Activated CD4-positive, alpha-beta T cell treated with anti-CD3 and anti-CD28 coated beads, Interleukin-2, amount 50 U/mL, for 4 hours (primary cell): ENCODE data around the gene EYS.

ENCODE experiments used
- DNase-seq, 2 experiments: peaks; one replicate each; pipeline ENCODE4 v3.0.0-alpha.2; 2020

Gene EYS

DNA sequence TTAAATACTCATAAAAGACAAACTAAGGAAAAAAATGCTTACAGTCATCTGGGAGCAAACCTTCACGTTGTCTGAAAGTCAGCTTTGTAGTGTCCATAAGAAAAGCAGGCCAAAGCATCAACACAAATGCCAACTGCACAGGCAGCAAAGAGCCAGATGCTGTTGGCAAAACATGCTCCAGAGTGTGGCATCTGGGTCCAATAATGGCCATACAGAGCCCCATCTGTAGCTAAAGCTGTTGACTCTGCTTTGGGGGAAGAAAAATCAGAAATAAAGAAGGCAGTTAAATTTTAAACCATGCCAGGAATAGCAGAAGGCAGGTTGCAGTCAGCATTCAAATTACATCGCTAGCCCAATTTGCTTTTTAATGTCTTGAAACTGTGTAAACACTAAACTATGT, 776.3 kb downstream of the EYS start:
- no peak for DNase-seq

DNA sequence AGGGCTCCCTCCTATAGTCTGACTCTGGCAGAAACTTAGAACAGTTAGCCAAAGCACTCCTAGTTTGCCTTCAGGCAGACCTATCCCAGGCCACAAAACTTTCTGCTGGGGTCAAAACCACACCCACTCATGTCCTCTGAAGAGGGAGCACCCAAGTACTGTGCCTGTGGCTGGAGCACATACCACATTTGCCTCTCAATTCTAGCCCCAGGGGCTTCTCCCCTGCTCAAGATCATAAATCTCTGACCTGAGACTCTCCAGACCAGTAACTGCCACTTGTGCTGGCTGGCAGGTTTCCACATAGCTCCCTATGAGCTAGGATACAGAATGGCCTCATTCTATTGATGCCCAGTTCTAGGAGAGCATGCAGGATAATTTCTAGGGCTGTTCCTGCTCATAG, 781.0 kb downstream of the EYS start:
- DNase-seq, result no peak

DNA sequence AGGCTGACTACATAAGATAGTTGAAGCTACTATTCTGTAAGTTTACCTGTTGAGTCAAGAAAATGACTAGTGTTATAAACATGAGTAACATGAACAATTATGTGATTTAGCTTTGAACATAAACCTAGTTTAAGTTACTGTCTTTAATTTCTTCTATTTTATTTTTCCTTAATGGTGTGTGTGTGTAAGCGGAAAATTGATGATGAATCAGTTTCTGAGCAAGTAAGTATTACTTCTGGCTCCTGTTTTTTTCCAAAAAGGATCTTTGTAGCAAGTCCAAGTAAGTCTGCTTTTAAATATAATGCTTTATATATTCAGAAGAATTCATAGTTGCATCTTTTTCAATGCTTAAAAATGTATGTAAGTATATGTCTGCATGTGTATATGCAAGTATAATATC, 786.8 kb downstream of the EYS start:
- no peak for DNase-seq

DNA sequence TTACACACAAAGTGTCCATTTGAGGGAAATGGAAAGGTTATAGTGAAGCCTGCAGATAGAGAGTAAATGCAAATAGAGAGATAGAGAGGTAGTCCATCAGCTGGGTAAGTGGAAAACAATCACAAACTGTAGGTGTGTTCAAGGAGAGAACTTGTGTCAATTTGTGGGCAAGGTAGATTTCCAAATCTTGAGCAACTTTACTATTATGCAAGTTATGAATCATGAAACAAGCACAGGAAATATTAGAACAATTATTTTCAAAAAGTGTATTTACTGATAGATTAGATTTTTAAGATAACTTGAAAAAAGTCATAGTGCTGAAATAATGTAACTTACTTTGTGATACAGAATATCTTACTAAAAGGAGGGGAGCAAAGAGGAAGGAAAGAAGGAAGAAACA, 792.9 kb downstream of the EYS start:
- DNase-seq, result no peak

DNA sequence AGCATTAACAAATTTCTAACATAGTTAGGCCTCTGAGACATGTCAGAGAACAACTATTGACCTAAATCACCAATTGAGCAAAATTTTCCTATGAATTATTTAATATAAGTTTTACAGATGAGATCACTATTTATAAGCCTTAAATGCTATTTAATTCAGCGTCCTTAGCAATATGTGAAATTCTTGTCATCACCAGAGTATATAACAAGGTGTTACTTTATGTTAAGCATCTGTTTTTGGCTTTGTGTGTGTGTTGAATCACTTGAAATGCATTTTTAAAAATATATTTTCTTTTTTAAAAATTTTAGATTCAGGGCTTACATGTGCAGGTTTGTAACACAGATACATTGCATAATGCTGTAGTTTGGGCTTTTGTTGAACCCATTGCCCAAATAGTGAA, 794.1 kb downstream of the EYS start:
- DNase-seq, result no peak

DNA sequence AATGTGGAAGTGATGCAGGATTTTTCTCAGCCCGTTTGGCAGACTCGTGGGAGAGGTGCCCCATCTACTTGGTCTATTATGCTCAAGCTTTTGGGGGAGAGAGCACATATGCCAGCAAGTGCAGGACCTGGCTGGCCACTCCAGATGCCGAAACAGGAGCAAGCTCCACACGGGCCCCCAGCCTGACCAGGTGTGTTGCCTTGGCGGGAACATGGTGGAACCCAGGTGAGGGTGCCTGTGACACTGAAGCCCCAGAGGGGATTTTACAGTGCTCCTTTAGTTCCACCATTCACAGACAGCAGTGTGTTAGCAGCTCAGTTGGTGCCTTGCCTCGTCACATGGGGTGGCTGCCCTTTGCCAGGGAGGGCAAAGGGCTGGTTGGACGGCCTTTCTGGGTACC, 798.9 kb downstream of the EYS start:
- DNase-seq, result no peak

DNA sequence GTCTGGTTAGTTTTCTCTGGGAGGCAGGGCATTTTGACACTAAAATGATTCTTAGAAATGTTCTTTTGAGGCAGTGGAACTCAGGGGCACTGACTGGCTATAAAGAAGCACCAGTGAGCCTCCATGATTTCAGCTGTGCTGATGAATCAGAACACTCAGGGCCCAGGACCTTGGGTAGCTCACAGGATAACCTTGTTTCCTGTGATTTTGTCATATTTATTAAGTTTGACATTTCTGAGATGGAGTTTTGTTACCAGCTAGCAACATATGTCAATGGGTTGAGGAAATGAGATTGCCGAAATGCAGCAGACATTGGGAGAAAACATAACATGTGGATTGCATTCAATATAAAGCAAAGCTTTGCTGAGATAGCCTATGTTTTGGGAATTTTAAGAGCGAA, 802.4 kb downstream of the EYS start:
- DNase-seq, result no peak

DNA sequence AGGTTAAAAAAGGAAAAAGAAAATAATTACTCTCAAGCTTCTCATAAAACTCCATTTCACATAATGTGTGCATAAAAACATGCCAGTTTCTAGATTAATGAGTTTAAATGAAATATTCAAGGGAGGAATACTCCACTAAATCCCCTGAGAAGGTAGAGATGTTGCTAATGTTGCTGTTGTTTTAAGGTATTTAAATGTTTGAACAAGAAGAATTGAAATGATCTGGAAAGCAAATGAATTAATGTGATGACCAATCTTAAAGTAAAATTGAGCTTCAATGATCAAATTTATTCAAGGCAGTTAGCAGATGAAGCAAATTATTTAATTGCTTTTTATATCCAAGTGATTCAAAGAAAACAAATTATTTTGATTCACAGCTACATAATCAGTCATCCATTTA, 804.4 kb downstream of the EYS start:
- no peak for DNase-seq

DNA sequence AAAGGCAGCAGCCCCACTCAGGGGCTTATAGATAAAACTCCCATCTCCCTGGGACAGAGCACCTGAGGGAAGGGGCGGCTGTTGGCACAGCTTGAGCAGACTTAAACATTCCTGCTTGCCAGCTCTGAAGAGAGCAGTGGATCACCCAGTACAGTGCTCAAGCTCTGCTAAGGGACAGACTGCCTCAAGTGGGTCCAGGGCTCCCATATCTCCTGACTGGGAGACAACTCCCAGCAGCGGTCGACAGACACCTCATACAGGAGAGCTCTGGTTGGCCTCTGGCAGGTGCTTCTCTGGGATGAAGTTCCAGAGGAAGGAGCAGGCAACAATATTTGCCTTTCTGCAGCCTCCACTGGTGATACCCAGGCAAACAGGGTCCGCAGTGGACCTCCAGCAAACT, 810.1 kb downstream of the EYS start:
- DNase-seq, result no peak

DNA sequence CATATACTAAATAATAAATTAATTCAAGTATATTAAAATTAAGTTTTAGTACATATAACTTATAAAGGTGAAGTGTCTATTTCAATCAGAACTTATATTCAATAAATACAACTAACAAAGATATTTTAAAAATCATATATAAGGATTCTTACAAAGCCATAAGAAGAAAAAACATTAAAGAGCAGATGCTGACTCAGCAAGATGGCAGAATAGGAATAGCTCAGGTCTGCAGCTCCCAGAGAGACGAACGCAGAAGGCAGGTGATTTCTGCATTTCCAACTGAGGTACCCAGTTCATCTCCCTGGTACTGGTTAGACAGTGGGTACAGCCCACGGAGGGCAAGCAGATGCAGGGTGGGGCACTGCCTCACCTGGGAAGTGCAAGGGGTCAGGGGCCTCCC, 811.1 kb downstream of the EYS start:
- no peak for DNase-seq

DNA sequence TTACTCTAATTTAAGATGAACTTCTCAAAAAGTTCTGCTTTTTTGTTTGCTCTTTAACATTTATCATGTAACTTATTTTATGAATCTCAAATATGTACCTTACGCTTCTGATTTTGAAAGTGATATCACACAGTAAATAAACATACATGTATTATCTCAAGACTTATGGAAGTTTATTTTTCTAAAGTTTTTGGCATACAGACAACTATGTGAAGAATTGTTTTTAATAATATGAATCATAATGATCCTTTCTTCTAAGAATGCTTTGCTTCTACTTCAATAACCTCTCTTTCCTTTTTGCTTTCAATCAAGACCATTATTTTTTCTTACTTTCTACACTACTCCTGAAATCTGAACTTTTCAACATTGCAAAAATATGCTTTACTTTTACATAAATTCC, 816.4 kb downstream of the EYS start:
- no peak for DNase-seq

DNA sequence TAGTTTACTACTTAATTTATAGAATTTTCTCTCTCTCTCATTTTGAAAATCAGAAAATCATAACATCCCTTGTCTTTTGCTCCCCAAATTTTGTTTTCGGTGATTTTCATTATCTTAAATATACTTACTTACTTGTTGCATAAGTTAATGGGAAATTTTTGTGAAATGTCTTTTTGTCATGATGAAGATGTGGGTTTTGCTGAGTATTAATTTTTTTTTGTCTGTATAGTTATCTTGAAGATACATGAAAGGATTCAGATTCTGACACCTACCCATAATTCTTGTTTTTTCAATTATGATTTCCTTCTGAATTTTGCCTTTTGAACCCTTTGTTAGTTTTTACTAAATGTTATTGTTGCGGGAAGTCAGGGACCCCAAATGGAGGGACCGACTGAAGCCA, 817.9 kb downstream of the EYS start:
- no peak for DNase-seq

DNA sequence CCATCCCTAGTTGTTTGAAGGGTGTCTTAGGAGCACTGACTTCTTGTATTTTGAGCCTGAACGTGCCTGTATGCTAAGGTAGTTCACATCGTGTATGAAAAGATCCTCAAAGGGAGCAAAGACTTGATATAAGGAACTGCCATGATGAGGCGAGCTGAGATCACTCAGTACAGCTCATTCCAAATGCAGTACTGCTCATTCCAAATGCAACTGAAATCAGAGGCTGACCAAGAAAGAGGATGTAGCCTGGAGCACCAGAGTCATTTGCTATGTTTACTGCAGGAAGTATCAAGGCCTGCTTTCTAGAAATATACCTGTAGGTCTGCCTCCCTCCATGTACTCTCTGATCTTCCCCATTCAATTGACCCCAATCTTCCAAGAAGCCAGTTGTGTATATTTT, 832.2 kb downstream of the EYS start:
- DNase-seq, result no peak

DNA sequence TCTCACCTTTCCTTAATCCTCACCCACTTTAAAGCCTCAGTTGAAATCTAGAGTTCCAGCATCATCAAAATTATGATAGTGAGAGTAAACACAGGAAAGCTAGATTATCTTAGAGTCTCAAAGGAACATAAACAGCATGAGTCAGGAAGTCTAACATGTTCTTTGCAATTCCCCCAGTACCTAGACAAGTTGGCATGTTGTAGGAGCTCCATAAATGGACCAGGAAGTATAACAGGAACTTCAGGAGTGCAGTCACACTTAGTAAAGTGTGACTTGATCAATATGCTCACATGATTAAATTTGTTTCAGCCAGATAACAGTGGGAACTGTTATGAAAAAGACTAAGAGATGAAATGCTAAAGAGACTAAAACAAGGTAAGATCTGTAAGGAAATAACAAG, 834.4 kb downstream of the EYS start:
- no peak for DNase-seq

DNA sequence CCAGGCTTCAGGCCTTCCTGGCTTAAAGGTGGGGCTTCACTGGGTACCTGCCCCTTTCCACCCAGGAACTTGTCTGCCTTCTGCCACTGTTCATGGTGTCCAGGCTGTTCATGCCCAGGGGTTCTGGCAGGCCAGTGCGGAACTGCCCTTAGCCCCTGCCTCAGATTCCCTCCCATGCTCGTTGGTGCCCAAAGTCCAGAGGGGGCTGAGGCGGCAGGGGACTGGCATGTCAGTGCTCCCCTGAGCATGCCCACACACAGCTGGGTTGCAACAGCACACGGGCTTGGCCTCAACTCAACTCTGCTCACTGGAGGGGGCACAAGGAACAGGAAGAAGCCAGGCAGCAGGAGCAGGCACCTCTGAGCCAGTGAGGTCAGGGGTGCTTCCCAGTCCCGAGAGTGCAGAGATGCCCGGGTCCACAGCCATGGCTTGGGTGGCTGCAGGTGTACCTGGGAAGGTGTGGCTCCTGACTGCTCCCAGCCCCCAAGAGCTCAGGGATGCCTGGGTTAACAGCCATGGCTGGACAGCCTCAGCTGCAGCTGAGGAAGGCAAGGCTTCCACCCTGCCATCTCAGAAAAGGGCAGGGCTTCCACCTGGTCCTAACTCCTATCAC, 845.9 kb downstream of the EYS start:
- DNase-seq, result no peak

DNA sequence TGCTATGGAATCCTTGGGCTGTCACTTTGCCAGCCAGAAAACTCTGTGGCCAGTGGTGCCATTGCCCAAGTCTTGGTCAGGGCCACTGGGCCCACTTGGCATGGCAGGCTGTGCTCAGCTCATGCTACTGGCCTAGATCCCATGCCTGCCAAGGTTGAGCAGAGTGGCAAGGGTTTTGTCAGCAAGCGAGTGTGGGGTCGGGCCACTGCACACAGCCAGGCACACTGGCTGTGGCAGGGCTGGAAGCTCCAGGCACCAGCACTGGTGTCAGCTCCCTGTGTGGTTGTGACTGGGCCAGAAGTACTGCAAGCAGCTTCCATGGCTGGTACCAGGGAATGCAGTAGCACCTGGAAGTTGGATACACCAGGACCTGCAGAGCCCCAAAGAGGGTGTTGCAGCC, 846.8 kb downstream of the EYS start:
- no peak for DNase-seq

DNA sequence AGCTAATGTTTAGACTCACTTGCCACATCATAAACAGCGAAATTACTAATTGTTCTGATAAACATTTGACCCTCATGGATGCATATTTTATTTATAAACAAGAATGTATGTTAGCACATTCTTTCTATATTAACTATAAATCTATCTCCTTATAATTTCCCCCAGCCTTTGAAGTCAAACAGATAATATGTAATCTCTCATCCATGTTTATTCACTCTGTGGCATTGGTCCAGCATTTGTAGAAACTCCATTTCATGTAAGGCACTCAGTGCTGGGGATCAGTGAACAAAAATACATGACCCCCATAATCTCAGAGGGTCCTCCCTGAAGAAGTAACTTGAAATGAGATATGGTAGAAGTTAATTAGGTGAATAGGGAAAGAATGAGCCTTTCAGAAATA, 856.9 kb downstream of the EYS start:
- DNase-seq, result no peak

DNA sequence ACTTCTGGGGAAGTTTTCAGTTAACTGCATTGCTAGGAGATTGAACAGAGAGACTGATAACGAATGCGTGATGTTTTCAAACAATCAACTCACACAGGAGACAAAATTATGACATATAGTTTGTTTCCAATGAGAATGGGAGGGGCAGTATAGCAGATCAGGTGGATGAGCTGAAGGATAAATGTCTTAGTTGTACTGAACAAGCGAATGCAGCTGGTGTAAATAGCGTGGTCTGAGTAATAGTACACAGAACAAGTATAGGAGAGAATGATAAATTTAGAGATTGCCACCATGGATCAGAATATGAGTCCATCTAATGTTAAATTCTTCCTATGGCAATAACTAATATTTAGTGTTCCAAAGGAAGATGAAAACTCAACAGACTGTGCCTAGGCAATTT, 858.6 kb downstream of the EYS start:
- DNase-seq, result no peak

DNA sequence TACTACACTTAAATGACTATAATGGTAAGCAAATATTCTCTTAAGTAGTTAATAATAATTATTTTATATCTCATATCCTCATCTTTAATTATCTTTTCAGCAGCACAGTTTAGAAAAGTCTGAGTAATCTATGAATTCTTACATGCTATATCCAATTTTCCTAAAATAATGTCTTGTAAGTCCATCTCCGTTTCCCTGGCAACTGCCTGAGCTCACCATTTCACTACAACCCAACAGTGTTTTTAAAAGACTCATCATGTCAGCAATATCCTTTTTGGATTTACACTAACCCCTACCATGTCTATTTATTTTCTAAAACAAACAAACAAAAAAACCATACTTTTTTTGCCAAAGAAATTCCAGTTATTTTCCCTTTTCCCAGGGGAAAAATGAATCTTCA, 859.6 kb downstream of the EYS start:
- DNase-seq, result no peak

DNA sequence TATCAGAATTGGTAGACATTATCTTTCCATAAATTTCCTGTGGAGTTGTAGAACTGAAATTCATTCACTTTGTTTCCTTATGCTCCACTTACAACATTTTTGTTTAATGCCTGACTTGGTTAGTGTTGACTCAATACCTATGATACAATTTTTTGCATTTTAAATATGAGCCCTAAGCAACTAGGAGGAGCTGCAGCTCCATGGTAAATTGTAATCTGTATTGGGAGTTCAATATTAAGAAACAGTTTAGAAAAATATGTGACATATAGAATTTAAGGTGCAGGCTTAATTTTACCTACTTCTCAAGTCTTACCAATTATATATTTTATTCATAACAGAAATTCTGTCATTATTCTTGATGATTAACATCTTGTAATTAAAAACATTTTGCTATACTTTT, 868.3 kb downstream of the EYS start:
- no peak for DNase-seq

DNA sequence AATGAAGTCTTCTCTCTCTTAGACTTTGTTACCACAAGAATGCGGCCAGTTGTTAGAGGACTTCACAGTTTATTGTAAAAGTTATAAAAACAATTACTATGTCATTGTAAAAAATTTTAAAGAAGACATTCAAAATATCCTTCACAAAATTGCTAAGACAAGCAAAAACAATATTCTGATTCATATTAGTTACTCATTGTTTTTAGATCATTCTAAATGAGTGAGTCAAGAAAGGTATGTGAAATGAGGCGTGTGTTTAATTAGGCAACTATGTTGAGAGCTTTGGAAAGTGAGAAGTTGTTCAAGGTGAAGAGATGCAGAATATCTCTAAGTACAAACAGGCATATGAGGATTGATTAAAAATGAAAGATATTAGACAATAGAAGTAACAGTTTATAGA, 875.3 kb downstream of the EYS start:
- DNase-seq, result no peak

DNA sequence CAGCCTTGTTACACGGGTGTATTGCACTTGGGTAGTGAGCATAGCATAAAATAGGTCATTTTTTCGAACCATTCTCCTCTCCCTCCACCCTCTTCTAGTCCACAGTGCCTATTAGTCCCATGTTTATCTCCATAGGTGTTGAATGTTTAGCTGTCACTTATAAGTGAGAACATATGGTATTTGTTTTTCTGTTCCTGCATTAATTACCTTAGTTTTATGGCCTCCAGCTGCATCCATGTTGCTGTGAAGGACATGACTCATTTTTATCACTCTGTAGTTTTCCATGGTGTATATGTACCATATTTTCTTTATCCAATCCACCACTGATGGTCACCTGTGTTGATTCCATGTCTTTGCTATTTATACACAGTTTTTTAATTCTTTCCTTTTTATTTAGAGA, 889.5 kb downstream of the EYS start:
- DNase-seq, result no peak

DNA sequence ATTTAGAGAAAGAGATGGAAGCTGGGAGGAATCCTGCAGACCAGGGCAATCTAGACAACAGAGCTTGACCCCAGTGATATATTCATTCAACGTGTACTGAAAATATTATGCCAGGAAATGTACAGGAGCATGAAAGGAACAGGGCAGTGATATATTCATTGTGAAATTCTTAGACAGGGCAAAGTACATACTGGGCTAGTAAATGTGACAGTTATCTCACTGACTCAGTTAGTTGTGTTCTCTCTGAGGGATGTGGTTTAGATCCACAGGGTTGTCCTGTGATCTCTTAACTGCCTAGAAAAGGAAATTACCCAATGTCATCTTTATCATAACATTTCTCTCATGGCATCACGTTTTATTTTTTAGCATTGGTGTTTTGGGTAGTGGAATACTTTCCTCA, 891.3 kb downstream of the EYS start:
- no peak for DNase-seq

DNA sequence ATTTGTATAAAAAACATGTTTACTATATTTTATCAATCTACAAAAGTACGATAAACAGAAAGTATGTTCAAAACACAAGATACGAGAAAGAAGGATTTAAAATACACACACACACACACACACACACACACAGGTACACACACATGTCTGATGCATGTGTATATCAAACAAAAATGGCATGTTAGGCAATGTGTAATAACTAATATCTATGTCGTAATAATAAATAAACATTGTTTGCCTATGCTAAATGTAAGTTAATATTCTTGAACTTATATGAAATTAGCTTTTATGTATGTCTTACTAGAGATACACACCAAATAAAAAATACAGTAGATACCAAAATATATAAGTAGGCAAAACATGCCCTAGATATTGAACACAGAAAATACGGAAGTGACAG, 894.9 kb downstream of the EYS start:
- DNase-seq, result no peak

DNA sequence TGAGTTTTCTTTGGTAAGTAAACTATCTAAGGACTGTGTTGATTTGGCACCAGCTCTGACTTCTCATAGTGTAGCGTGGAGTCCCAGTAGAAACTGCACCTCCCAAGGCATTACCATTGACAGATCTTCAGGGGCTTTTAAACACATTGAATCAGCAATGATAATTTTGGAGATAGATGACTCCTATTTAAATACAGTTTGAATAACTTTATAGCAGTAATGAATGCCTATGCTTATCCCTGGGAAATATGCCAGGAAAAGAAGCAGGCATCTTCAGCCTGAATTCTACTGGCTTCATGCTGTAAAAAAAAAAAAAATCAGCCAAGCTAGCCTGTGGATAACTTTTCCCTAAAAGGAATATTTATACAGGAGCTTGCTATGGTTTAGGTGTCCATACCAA, 895.9 kb downstream of the EYS start:
- no peak for DNase-seq

DNA sequence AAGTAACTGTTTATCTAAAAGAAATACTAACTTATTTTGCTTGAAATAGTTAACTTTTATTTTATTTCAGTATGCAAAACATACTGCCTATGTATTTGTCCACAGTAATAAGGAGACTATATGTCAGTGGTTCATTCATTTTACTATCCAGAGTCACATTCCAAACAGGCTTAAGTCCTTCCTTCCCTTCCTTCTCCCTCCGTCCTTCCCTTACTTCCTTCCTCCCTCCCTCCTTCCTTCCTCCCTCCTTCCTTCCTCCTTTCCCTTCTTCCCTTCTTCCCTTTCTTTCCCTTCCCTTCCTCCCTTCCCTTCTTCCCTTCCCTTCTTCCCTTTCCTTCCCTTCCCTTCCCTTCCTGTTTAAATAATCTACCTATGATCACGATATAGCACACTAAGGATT, 899.2 kb downstream of the EYS start:
- no peak for DNase-seq
